K562 (cell line): ENCODE results near the gene SNRPA. TPM values are rescaled to one million over a fixed set of nuclear protein-coding genes. Genes with fewer than 3 reads are reported as not detected.

Experiments
- ARID2 ChIP-seq: fragments of 450-650 bp; IDR thresholded peaks from 2 replicates; pipeline ENCODE4 v1.6.1; 2017; ENCODE audit warnings: antibody characterized with exemption, mild to moderate bottlenecking
- BACH1 ChIP-seq: fragments of 200-800 bp; sonication (Bioruptor generic); IDR thresholded peaks from 2 replicates; pipeline ENCODE4 v1.6.1; 2016; ENCODE audit warnings: missing genetic modification characterization, missing compliant biosample characterization
- CHCHD3 ChIP-seq: fragments of 250-450 bp; sonication (Bioruptor Pico); IDR thresholded peaks from 2 replicates; pipeline ENCODE4 v2.1.2; 2022; ENCODE audit warnings: mild to moderate bottlenecking
- E2F6 ChIP-seq, 2 experiments: IDR thresholded peaks; 2 replicates each; pipeline ENCODE4 v1.6.1; 2011; ENCODE audit warnings: borderline replicate concordance in 1 of 2, control low read depth in 1 of 2, low read depth in 1 of 2, low read length in 1 of 2, mild to moderate bottlenecking in 1 of 2, mixed read lengths in 1 of 2, moderate library complexity in 1 of 2; ENCODE audit not compliant: insufficient read depth in 1 of 2, insufficient read length in 1 of 2, poor library complexity in 1 of 2, severe bottlenecking in 1 of 2; ENCODE audit errors: extremely low read depth in 1 of 2
- ETS1 ChIP-seq: conservative IDR thresholded peaks from 2 replicates; pipeline ENCODE4 v1.6.1; 2011; ENCODE audit warnings: low read depth, mild to moderate bottlenecking, low read length; ENCODE audit not compliant: control insufficient read depth
- HCFC1 ChIP-seq: IDR thresholded peaks from 2 replicates; pipeline ENCODE4 v1.6.1; 2012; ENCODE audit warnings: low read depth, low read length, improper control_type of control experiment
- HDGF ChIP-seq: fragments of 450-650 bp; IDR thresholded peaks from 2 replicates; pipeline ENCODE4 v1.6.1; 2016
- KDM1A ChIP-seq, 2 experiments: fragments of 450-650 bp; IDR thresholded peaks; 2 replicates each; pipeline ENCODE4 v1.6.1; 2016; ENCODE audit warnings: mild to moderate bottlenecking in 2 of 2
- MYBL2 ChIP-seq, 2 experiments: fragments of 450-650 bp in 1 of 2; sonication (generic) in 1 of 2; formaldehyde crosslinking in 1 of 2; IDR thresholded peaks; 2 replicates each; pipeline versions ENCODE4 v1.6.1 to v1.8.1; 2017 to 2022; ENCODE audit warnings: borderline replicate concordance in 1 of 2, inconsistent platforms in 1 of 2, low read depth in 1 of 2, mild to moderate bottlenecking in 1 of 2, missing genetic modification reagents in 1 of 2, moderate library complexity in 1 of 2
- PPARD ChIP-seq: fragments of 250-450 bp; sonication (Bioruptor Pico); IDR thresholded peaks from 2 replicates; pipeline ENCODE4 v1.8.0; 2022; ENCODE audit warnings: inconsistent platforms, mild to moderate bottlenecking, moderate library complexity
- RBM22 ChIP-seq: fragments of 200-400 bp; formaldehyde crosslinking; IDR thresholded peaks from 2 replicates; pipeline ENCODE4 v1.6.1; 2018; ENCODE audit warnings: low read length, low read depth; ENCODE audit not compliant: poor library complexity, severe bottlenecking
- ZBED1 ChIP-seq: IDR thresholded peaks from 2 replicates; pipeline ENCODE4 v1.6.1; 2014
- ZBTB12 ChIP-seq: fragments of 250-450 bp; sonication (Bioruptor Pico); IDR thresholded peaks from 2 replicates; pipeline ENCODE4 v1.4.0; 2020
- ZFP1 ChIP-seq: fragments of 450-650 bp; formaldehyde crosslinking; IDR thresholded peaks from 2 replicates; pipeline ENCODE4 v1.4.0; 2020; ENCODE audit warnings: mild to moderate bottlenecking, mixed read lengths
- ZNF507 ChIP-seq: conservative IDR thresholded peaks from 2 replicates; pipeline ENCODE4 v1.6.1; 2017; ENCODE audit warnings: missing genetic modification characterization, missing compliant biosample characterization
- ZNF644 ChIP-seq: fragments of 200-800 bp; sonication (Bioruptor generic); IDR thresholded peaks from 2 replicates; pipeline ENCODE4 v1.6.1; 2016; ENCODE audit warnings: low read depth, missing genetic modification characterization, missing compliant biosample characterization
- polyA plus RNA-seq, 8 experiments: library from polyadenylated mRNA; depleted of rRNA in 4 of 8; stranded (reverse) in 5 of 8; unstranded in 3 of 8; fragments of >200 nt; fragmentation: Nextera tagmentation in 2 of 8; fragmentation: Illumina TruSeq in 1 of 8; extraction: Ambion mirVana in 2 of 8; extraction: Trizol in 1 of 8; gene quantifications; 2 replicates each; pipeline versions ENCODE4 v1.2.1 to v1.2.3, GENCODE V29; 2011 to 2014; ENCODE audit warnings: inconsistent platforms in 1 of 8, missing spikeins in 1 of 8
- total RNA-seq, 7 experiments: library from RNA; depleted of rRNA in 6 of 7; stranded (reverse); fragments of >200 nt in 6 of 7; fragmentation: Illumina TruSeq in 2 of 7; extraction: Trizol in 2 of 7; gene quantifications; 2 replicates each; pipeline versions ENCODE4 v1.2.1 to v1.2.3, GENCODE V29; 2011 to 2021; ENCODE audit warnings: low replicate concordance in 1 of 7

SNRPA gene
- total and polyA plus RNA-seq, 9 of the 15 experiments (the other 6 are each of a cell fraction or from before 2014, with no cell fraction given): 16.3 to 311 (median 193) TPM

- TF ChIP-seq MYBL2 (IDR thresholded peaks at IDR 0.05; ENCODE audit: low read depth) (no peak), MYBL2 (CRISPR knock-in tag; IDR thresholded peaks at IDR 0.05; ENCODE audit: borderline replicate concordance) (no peak), ETS1 (peak; percentile 84), CHCHD3 (CRISPR knock-in tag) (no peak), HCFC1 (peak; percentile 30; the same call in 1 of the 2 replicates), ZFP1 (CRISPR knock-in tag) (no peak), BACH1 (tag) (no peak), ZNF507 (tag) (no peak), ARID2 (no peak), PPARD (CRISPR knock-in tag) (no peak), HDGF (no peak), ZBTB12 (CRISPR knock-in tag) (peak; percentile 76), ZNF644 (tag) (no peak), KDM1A (IDR thresholded peaks at IDR 0.05) (no peak; a peak in 1 of 4 replicates), E2F6 (IDR thresholded peaks at IDR 0.05; ENCODE audit: borderline replicate concordance in 1 of 2, extremely low read depth in 1 of 2, insufficient read depth in 1 of 2, insufficient read length in 1 of 2, low read depth in 1 of 2, low read length in 1 of 2, poor library complexity in 1 of 2, severe bottlenecking in 1 of 2) (peak in 1 of 2 experiments; percentile 43), RBM22 (no peak), ZBED1 (no peak)
Observed at GRCh38 chr19:40716482-40717324, 34.3 kb upstream of the SNRPA start, which contains the start of the genes COQ8B and ITPKC (continued).
